CD4-positive, alpha-beta T cell treated with Interleukin-1 beta for 1 hour (primary cell): ENCODE results near the gene CFAP45.

Experiments
- DNase-seq, 2 donors: peaks; one replicate each; pipeline ENCODE4 v3.0.0-alpha.2; 2020 to 2022

CFAP45 gene

DNA sequence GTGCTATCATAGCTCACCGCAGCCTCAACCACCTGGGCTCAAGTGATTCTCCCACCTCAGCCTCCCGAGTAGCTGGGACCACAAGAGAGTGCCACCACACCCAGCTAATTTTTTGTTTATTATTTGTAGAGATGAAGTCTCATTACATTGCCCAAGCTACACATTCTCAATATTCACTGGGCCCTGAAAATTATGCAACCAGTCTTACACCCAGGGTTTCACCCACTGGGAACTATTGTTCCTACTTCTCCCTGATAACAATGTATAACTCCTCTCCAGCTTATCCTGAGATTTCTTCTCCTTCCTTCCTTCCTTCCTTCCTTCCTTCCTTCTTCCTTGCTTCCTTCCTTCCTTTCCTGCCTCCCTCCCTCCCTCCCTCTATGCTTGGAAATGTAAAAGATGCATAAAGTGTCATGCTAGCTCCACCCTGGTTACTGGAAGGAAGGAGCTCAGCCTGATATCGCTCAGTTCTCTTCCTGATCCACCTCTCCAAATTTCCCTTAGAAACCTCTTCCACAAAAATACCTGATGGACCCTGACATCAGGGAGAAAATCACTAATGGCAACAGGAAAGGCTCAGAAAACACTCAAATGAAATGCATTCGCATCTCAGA is 26.3 kb downstream of the CFAP45 start:
- DNase-seq, result no peak

DNA sequence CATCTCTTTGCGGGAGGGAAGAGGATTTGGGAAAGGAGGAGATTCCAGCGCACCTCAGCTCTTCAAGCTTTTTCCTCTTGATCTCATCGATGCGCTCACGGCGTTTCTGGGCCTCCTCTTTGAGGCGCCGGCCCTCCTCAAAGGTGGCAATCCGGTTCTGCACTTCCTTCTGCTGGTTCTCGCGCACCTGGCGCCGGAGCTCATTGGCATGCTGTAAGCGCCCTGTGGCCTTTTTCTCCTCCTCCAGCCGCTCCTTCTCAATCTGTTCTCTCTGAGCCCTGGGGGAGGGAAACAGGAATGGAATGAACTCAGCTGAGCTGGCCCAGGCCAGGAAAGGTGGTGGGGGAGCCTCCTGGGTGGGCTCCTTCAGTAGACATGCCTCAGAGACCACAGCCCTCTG is 27.1 kb downstream of the CFAP45 start:
- no peak for DNase-seq

- no peak for DNase-seq
These were observed 29.3 kb downstream of the CFAP45 start for GRCh38 chr1:159870704-159871103.

DNA sequence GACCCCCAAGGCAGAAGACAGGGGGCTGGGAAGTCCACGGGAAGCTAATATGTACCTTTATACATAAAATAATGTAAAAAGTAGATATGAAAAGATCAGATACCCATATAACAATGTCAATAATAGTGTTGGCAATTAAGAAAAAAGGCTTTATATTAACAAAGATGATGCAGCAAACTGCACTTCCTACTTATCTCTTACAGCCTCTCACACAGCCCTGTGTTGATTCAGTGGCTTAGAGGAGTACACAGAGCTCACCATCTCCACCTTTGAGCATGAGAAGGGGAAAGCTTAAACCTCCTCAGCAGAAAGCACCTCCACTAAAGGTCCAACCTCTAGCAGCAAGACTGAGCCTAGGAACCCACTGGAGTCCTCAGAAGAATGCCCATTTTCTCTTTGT is 30.4 kb downstream of the CFAP45 start:
- no peak for DNase-seq

GRCh38 chr1:159869173-159869572 is 30.8 kb downstream of the CFAP45 start:
- no peak for DNase-seq

GRCh38 chr1:159868766-159869165 is 31.2 kb downstream of the CFAP45 start:
- DNase-seq, result no peak

DNA sequence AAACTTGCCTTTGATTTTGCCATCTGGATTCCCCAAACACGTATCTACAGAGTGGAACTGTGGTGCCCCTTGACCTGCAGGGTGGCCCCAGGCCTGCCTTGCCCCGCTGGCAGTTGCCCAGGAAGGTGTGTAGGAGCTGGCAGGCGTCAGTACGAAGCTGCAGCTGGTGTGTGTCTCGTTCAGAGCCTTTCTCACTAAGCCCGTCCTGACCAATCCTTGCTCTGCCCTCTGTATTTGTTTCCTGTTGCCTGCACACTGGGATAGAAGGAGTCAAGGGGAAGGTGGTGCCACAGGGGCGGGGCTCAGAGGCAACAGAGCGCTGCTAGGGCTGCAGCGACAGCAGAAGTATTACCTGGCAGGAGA is 32.3 kb downstream of the CFAP45 start:
- no peak for DNase-seq

- no peak for DNase-seq
These were observed 32.9 kb downstream of the CFAP45 start for GRCh38 chr1:159866905-159867663.

- no peak for DNase-seq
These were observed 33.9 kb downstream of the CFAP45 start for GRCh38 chr1:159866066-159866465.

DNA sequence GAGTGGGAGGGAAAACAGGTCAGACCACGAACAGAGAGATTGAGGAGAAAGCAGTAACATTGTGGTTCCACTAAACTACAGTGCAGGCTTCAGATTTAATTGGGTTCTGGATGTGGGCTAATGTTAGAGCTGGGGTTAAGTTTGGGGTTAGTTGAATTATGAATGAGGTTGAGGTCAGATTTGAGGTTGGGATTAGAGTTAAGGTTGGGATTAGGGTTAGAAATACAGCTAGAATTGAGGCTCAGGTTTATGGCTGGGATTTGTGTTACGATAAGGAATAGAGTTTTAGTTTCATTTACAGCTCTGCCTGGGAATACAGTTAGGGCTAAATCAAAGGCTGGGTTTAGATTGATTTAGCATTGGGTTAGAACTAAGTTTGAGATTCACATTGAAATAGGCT is 35.7 kb downstream of the CFAP45 start:
- DNase-seq, result no peak

GRCh38 chr1:159862557-159862956 is 37.4 kb downstream of the CFAP45 start, which contains the start of gene VSIG8:
Gene VSIG8, minus strand, starts transcription at chr1:159862657. Its CDS starts 136 bp downstream, at chr1:159862521.
- no peak for DNase-seq

DNA sequence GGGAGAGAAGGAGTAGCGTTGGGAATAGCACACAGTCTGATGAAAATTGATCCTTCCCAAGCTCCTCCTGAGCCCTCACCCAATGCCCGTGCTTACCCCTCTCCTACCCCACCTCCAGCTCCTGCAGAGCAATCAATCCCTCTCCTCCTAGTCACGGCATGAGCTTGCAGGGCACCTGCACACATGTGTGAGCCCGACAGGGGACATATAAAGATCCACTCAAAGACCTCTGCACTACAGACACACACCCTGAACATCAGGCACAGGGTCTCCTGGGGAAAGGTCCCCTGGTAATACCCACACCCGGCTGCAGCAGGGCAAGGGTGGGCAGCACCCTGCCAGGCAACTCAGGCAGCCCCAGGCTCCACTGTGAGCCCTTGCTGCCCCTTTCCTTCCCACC is 37.9 kb downstream of the CFAP45 start:
- DNase-seq, result no peak

DNA sequence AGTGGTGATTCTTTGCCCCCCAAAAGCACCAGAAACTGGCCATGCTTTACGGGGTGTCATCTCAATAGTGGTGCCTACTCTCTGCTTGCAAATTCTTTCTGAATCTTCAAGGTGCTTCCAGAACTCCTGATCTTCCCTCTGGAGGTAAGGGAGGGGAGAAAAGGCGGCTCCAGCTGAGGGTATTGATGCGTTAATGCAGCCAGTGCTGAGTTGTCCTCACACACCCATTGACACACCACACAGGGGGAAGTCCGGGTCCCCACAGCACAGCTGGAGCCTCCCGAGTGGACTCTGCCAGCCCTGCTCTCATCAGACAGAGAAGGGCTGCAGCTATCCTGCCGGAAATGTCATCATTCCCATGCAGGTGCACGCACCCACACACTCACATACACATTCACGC is 38.7 kb downstream of the CFAP45 start:
- no peak for DNase-seq

DNA sequence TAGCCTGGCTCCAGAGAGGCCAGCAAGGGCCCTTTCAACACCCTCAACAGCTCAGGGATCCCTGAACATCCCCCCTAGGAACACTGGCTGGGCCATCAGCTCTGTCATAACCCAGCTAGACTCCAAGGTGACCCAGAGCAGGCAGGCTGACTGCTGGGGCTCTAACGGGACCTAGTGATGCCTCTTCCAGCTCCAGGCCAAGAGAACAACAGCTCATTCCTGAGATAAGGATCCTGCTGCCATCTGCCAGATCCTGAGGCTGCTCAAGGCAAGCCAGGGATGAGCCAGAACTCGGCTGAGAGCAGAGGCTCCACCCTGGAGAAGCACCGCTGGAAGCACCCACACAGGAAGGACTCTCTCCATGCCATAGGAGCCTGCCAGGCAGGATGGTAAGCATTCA is 39.5 kb downstream of the CFAP45 start:
- no peak for DNase-seq

GRCh38 chr1:159859767-159860322 is 40.1 kb downstream of the CFAP45 start:
- no peak for DNase-seq

GRCh38 chr1:159857889-159858288 is 42.1 kb downstream of the CFAP45 start:
- DNase-seq, result no peak

- no peak for DNase-seq
These were observed 43.4 kb downstream of the CFAP45 start for GRCh38 chr1:159856576-159856975.

- no peak for DNase-seq
These were observed 44.3 kb downstream of the CFAP45 start for GRCh38 chr1:159855709-159856108.

GRCh38 chr1:159854693-159855192 is 45.2 kb downstream of the CFAP45 start:
- peak; percentile 78 to 82 for DNase-seq

DNA sequence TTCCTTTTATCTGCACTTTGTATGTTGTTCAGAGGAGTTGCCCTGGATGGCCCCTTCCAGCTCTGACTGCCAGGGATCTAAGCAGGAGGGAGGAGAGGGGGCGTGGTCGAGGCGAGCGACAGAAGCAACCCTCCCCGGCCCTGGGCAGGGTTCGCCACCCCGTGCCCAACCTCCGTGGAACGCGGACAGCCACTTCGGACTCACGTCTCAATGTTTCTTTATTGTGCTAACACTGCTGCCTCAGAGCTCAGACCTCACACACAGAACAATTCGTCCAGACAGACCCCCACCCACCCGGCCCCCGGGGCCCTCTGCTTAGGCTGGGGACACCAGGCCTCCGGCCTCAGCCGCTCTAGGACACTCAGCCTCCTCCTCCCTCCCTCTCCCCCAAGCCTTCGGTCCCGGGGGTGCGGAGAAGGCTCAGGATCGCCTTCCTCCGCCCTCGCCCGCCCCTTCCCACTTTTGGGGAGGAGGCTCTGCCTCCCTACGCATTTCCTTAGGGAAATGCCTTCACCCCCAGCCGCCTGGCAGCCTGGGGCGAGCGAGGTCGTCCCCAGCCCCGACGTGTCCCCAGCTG is 45.8 kb downstream of the CFAP45 start:
- DNase-seq, result no peak

DNA sequence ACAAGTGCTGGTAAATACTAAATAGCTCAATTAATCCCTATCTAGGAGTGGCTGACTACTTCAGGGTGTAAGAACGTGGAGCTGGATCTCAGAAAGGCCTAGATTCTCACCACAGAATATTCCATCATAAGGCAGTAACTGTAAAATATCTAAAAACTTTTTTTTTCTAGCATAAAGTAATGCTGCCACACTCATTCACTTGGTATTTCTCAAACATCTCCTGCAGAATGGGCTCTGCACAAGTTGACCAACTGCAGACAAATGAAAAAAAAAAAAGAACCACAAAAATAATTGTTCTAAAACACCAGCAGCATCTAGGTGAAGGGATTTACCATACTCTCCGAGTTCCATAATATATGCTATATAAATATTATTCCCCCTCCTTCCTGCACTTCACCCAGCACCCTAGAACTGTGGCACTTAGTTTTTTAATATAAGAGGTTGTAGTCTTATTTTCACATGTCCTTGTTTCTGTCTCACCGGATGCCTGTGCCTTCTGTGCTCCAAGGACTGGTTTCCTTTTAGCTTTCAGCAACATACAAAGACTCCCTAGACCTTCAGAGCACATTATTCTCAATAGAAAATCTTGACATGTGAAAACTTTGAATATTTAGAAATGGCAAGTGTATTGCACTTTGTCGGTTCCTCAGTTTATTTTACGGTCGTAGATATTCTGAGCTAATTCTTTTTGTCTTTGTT is 46.4 kb downstream of the CFAP45 start:
- DNase-seq, result peak in 1 of 2 donors; percentile 12

- DNase-seq, result peak in 1 of 2 donors; percentile 17
These were observed 48.6 kb downstream of the CFAP45 start for GRCh38 chr1:159851407-159851806.
